8988T (cell line): ENCODE results near the gene BCAP31.

ENCODE experiments used
- DNase-seq: peaks from one replicate; pipeline ENCODE4 v3.0.0; 2011

BCAP31 gene

GRCh38 chrX:153671589-153672530 is 52.3 kb downstream of the BCAP31 start:
- no peak for DNase-seq

GRCh38 chrX:153670748-153671588 is 53.2 kb downstream of the BCAP31 start:
- no peak for DNase-seq

- no peak for DNase-seq
These were observed 54.1 kb downstream of the BCAP31 start for GRCh38 chrX:153669901-153670731.

GRCh38 chrX:153669174-153669890 is 54.9 kb downstream of the BCAP31 start:
- peak; percentile 87 for DNase-seq

- no peak for DNase-seq
These were observed 55.6 kb downstream of the BCAP31 start for GRCh38 chrX:153668423-153669173.

GRCh38 chrX:153667956-153668396 is 56.2 kb downstream of the BCAP31 start:
- DNase-seq, result peak; percentile 79

GRCh38 chrX:153667281-153667955 is 56.8 kb downstream of the BCAP31 start:
- DNase-seq, result no peak

GRCh38 chrX:153665726-153666306 is 58.4 kb downstream of the BCAP31 start:
- no peak for DNase-seq

GRCh38 chrX:153662266-153662665 is 61.9 kb downstream of the BCAP31 start:
- DNase-seq, result no peak

GRCh38 chrX:153659268-153659667 is 64.9 kb downstream of the BCAP31 start:
- no peak for DNase-seq

- DNase-seq, result no peak
These were observed 67.0 kb downstream of the BCAP31 start for GRCh38 chrX:153657161-153657560.

GRCh38 chrX:153653556-153653955 is 70.6 kb downstream of the BCAP31 start:
- no peak for DNase-seq

GRCh38 chrX:153651540-153652079 is 72.6 kb downstream of the BCAP31 start:
- no peak for DNase-seq

- no peak for DNase-seq
These were observed 73.2 kb downstream of the BCAP31 start for GRCh38 chrX:153650959-153651358.
